HG02884 (cell line): ENCODE measurements around the gene TGFB2.

ENCODE experiments used
- ATAC-seq: cut with Tn5 transposase; IDR thresholded peaks from one replicate; pipeline ENCODE4 v1.9.1; 2021; ENCODE audit warnings: mild to moderate bottlenecking, moderate library complexity; ENCODE audit not compliant: unreplicated experiment

Gene TGFB2

DNA sequence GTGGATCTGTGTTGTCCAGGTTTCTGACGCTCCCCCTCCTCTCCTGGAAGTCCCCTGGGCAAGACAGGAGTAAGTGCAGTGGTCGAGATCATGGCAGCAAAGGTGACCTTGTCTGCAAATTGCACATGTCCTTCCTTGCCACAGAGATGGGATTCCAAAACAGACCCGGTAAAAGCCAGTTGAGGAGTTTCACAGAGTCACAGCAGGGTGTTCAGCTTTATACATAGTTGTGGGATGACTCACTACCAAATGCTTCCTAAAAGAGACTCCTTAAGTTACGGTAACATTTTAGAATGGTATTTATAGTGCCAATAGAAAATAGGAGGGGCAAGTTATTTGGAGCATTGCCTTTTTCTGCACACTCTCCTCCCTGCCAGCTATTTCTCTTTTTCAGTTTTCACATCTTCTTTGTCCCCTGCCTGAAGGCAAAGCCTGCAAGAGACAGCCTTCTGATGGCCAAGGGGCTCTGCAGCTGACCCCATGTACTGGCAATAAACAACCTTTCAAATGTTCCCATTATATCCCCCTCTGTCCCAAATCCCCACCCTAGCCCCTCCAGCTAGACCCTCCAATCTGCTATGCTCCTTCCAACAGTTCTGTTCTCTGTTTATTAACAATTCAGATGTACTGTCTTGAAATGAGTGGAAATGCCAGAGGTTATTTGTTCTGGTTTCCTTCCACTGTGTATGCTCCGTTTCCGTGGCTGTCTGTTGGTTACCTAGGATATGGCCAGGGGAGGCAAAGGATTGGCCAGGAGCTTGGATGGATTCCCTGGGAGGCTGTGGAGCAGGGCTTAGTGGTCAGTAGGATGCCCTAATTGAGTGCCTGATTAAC lies 115.0 kb downstream of the TGFB2 start:
- peak; percentile 82 for ATAC-seq

DNA sequence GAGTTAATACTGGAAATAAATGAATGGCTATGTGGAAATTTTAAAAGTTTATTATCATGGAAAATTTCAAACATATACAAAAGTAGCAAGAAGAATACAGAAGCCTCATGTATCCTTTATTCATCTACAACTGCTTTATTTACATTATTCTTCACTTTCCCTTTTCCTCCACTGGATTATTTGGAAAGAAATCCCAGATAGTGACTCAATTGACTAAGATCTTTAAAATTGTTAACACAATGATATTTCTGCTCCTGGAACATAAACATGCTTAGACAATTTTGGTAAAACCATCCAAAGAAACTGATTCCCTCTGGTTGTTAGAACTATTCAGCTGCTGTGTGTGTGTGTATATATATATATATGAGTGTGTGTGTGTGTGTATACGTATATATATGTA lies 116.2 kb downstream of the TGFB2 start:
- no peak for ATAC-seq

GRCh38 chr1:218462116-218462515 lies 117.0 kb downstream of the TGFB2 start:
- ATAC-seq = no peak

- no peak for ATAC-seq
These were observed 117.5 kb downstream of the TGFB2 start for GRCh38 chr1:218462587-218462986.

DNA sequence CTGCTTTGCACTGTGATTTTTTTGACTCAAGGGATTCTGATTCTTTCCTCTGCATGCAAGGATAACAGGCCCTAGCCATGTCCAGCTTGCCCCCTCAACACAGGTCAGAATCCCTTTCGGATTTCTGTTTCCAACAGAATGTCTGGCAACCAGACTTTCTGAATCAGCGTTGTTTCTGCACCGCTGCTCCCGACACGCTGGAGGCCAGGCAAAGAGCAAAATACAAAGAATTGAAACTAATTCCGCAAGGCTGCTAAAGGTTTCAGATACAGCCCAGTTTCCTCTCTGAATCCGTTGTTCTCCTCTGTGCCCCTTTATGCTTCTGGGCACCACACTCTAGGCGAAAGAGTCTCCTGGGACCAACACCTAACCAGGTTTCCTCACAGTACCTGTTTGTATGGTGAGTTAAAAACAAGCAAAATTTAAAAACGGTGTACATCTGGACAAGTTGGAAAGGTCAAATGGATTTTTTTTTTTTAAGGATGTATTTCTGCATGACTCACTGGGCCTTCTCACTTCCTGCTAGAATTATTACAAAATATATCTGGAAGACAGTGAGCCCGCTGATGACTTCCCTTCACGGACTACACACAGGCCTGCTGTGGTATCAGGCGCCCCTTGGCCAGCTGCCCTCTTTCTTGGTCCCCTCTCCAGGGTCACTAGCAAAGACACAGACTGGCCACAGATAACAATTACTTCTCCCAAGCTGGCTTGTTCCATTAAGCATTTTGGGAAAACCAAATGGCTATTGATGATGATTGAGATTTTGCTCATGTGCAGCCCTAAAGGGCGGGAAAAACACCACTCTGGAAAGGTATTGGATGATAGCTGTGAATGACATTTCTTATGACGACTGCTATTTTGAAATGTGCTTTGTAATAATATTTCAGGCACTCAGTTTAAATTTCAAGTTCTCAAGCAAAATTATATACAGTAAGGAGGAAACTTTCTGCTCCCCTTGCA lies 118.3 kb downstream of the TGFB2 start:
- ATAC-seq = no peak

DNA sequence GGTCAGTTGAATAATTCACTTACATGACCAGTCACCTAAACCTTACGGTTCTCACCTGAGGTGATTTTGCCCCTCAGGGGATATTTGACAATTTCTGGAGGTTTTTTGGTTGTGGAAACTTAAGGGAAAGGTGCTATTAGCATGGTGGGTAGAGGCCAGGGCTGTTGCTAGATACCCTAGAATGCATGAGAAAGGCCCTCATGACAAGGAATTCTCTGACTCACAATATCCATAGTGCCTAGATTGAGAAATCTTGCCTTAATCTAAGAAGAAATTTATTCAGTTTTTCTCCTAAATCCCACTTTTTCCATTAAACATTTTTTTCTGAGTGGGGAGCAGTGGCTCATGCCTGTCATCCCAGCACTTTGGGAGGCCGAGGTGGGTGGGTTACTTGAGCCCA lies 119.7 kb downstream of the TGFB2 start:
- no peak for ATAC-seq

DNA sequence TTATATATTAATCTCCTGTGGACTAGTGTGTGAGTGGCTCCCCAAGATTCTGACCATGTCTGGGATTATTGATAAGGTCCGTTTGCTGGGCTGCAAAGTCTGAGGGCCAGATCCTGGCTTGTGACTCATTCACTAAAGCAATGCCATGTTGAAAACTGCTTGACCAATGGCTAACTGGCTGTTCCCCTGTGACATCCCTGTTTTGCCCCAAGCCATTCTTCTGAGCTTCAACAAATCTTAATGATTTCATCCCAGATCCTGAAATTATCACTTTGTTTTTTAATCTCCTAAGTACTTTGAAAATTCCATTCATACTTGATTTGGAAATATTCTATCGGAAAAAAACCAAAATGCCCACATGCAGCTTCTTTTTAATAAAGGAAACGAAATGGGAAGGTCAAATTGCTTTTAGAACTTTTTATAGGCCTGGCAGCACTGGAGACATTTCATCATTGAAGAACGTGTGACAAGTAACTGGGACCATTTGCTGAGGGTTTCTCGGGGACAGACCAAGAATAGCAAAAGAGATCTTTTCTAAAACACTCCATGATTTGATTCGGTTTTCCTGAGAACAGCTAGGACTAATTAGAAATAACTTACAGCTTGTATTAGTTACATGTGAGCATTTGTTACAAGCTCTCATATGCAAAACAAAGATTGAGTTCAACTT lies 121.3 kb downstream of the TGFB2 start:
- ATAC-seq = no peak

DNA sequence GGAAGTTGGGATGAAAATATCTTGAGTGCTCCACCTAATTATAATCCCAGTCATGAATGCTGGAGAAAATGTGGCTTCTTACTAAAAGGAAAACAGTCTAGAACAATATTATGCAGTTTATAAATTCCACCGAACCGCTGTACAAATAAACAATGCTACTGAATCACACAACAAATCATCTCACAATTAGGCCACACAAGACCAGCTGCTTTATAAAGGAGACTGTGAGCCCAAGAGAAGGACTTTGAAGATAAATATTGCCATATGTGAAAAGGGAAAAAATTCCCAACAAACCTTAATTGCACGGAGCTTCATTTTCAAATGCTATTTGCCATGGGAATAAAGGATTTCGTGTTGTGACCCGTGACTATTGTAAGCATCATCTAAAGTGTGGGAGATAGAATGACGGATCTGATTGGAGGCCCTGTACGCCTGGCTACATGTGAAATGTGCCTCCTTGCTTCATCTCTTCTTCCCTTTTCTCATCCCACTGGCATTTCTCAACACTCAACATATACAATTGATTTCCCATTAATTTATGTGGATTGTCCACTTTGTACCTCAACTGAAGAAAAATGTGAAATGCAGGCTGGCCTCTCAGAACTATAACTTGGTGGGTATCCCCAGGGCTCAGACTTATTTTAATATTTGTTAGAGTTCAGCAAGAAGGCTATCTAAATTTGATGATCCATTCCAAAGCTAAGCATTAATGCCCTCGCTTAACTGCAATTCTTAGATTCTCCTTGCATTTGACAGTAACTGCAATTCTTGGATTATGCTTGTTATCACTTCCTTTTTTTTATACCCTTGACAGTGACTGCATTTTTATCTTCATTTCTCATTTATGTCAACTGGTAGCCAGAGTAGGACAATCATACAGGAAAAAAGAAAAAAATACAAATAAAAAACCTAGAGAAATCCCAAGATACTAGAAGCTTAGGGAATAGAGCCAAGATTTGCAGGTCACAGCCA lies 122.3 kb downstream of the TGFB2 start:
- no peak for ATAC-seq

- no peak for ATAC-seq
These were observed 123.6 kb downstream of the TGFB2 start for GRCh38 chr1:218468711-218469110.

- ATAC-seq = no peak
These were observed 127.7 kb downstream of the TGFB2 start for GRCh38 chr1:218472885-218473284.

DNA sequence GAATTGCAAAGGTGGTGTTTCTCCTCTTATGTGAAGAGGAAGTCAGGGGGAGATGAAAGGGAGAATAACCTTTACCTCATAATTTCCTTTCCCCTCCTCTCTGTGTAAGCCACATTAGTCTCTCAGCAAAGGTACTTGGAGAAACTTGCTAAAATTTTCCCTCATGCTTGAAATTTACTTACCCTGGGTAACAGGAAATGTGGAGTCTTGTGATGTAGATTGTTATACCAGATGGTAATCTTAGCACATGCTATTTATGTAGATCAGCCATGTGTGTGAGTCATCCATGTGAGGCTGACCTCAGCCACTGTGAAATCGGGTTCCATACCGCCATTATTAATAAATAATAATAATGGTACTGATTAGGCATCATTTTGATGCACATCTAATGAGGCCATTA lies 128.4 kb downstream of the TGFB2 start:
- peak; percentile 71 for ATAC-seq

GRCh38 chr1:218474128-218474527 lies 129.0 kb downstream of the TGFB2 start:
- ATAC-seq = peak; percentile 23

DNA sequence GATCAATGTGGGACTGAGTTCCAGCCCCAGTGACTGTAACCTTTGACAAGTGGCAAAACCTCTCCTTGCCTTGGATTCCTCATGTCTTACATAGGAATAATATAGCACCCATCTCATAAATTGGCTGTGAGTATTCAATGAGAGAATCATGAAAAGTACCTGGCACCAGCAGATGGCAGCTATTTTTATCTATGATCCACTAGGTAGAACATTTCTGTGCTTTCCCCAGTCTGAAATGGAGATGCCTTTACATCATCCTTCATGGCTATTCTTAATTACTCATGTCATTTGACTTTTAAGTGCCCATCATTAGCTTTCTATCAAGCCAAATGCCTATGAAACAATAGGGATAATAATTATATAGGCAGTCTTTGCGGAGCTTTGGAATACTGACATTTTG lies 130.1 kb downstream of the TGFB2 start:
- no peak for ATAC-seq

DNA sequence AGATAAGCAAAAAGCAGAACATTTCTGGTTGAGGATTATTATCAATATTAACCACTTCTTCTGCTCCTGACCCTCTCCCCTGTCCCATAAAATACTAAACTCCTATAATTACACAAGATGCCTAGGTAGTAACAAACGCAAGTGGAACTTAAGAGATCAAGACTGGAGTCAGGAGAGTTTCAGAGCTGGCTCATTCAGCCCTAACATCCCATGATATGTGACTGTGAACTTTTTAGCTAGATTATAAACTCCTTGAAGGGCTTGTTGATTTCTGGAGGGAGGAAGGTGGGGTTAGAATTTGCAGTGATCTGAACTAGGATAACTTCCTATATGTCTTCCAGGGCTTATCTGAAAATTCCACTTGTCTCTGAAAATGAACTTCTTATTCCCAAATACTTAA lies 130.6 kb downstream of the TGFB2 start:
- ATAC-seq = no peak

GRCh38 chr1:218476385-218476784 lies 131.2 kb downstream of the TGFB2 start:
- no peak for ATAC-seq

DNA sequence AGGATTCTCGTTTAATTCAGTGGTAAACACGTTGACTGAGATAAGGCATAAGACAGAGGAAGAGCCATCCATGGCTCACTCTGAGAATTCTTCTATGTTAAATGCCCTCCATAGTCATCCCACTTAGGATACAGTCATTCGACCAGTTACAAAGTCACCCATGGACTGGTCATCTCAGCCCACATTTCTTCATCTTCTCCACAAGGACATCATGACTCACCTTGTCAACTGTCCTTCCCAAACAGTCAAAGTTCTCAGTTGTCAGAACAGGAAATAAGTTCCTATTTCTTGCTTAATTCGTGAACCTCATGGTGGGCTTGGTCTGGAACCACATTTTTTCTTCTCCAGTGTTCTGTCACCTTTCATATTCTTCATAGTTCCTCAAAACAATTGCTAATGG lies 133.2 kb downstream of the TGFB2 start:
- no peak for ATAC-seq

DNA sequence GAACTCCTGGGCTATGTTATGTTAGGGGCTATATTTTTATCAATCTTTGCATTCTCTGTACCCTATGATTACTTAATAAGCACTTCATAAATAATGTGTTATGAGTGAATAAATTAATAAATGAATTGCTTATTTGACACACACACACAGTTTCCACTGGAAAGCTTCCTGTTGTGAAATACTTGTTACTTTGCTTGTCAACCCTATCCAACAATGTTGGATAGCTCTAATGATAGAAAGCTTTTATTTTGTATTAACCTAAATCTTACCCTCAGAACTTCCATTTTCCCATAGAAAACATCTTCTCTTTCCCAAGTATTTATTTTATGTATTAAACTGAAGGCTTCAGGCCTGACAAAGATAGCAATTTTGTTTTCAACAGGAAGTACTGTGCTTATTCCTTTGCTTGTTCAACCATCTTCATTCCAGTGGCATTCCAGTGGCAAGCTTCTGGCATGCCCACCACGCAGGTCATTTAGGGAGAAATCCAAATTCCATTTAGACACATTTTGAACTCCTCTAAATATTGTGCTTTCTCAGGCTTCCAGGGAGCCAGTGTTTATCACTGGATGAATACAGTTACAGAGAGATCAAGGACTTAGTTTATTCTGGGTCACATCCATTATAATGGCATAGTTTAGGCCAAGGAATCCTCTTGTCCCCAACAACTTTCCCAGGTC lies 134.4 kb downstream of the TGFB2 start:
- ATAC-seq = no peak

DNA sequence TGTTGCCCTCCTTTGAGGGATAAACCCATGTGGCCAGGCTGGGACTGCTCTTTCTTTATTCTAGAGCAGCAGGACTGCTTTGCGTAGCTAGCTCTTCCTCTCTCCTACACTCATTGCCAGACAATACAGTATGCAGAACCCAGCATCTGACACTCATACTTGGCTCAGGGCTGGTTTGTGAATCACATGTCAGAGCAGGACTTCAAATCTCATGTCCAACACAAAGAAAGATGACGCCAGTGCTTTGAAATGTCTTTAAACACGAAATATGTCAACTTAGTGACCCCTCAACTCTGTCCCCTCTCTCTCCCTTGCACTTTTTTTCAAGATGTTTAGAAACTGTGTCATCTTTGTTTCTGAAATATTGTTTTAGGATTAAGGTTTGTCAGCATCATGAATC lies 135.0 kb downstream of the TGFB2 start:
- ATAC-seq = no peak

GRCh38 chr1:218480588-218481099 lies 135.5 kb downstream of the TGFB2 start:
- ATAC-seq = no peak
